Calu3 (cell line): ENCODE data around the gene ZNF511. TPM values are rescaled to one million over a fixed set of nuclear protein-coding genes. Genes with fewer than 3 reads are reported as not detected.

Source experiments
- BruUV-seq: library from RNA; stranded (reverse); fragments of 400-500 nt; replicated peaks from 2 replicates; lab custom pipeline; 2021; lab: Mats Ljungman, UMichigan
- CTCF ChIA-PET: fragments of 300-600 bp; sonication (Branson Sonifier 250); formaldehyde crosslinking; loops from one replicate; lab custom pipeline; 2022; ENCODE audit warnings: antibody characterized with exemption; lab: Charles Lee
- DNase-seq: peaks from one replicate; pipeline ENCODE4 v3.0.0; 2022
- H3K27ac Mint-ChIP-seq: one replicate; pipeline ENCODE4 v1.8.0; 2022; ENCODE audit warnings: mixed read lengths; ENCODE audit not compliant: unreplicated experiment
- H3K27me3 Mint-ChIP-seq: one replicate; pipeline ENCODE4 v1.8.0; 2022; ENCODE audit warnings: mixed read lengths; ENCODE audit not compliant: unreplicated experiment
- H3K36me3 Mint-ChIP-seq: one replicate; pipeline ENCODE4 v1.8.0; 2022; ENCODE audit warnings: mild to moderate bottlenecking, moderate library complexity, mixed read lengths; ENCODE audit not compliant: insufficient read depth, unreplicated experiment
- H3K4me1 Mint-ChIP-seq: one replicate; pipeline ENCODE4 v1.8.0; 2022; ENCODE audit warnings: mild to moderate bottlenecking, low read depth, mixed read lengths; ENCODE audit not compliant: unreplicated experiment
- H3K4me3 Mint-ChIP-seq: one replicate; pipeline ENCODE4 v1.8.0; 2022; ENCODE audit warnings: mild to moderate bottlenecking, low read depth, moderate library complexity, mixed read lengths; ENCODE audit not compliant: unreplicated experiment
- H3K9me3 Mint-ChIP-seq: one replicate; pipeline ENCODE4 v1.8.0; 2022; ENCODE audit warnings: low read depth, mixed read lengths; ENCODE audit not compliant: unreplicated experiment
- CTCF ChIP-seq: fragments of 200-600 bp; IDR thresholded peaks from one replicate; pipeline ENCODE4 v1.8.0; 2022; ENCODE audit warnings: antibody characterized with exemption; ENCODE audit not compliant: unreplicated experiment
- intact Hi-C: fragments of 100-400 bp; cut with micrococcal nuclease; formaldehyde crosslinking; loops from one replicate; pipeline ENCODE4 v1.10.0; 2022; ENCODE audit not compliant: unreplicated experiment
- total RNA-seq: library from RNA; stranded (reverse); gene quantifications from 2 replicates; pipeline ENCODE4 v1.2.3, GENCODE V29; 2022

The ZNF511 gene
- total RNA-seq, 1 experiment from 2014 or later = 24.0 TPM

- Mint-ChIP-seq H3K27ac (no peak overlapping the region), H3K27me3 (no peaks in the 10 kb centered on the region), H3K36me3 (no peaks in the 10 kb centered on the region), H3K9me3 (no peaks in the 10 kb centered on the region), H3K4me1 (no peaks in the 10 kb centered on the region), H3K4me3 (no peak overlapping the region)
- intact Hi-C loops = no loop called here
- BruUV-seq = no TSS peak
- CTCF ChIA-PET = no interaction called here
- no peak for DNase-seq
- TF ChIP-seq CTCF = no peak
These were observed 45.4 kb downstream of the ZNF511 start for GRCh38 chr10:133353988-133354605.

- CTCF ChIA-PET = no interaction called here
These were observed 46.0 kb downstream of the ZNF511 start for GRCh38 chr10:133354672-133355240.

DNA sequence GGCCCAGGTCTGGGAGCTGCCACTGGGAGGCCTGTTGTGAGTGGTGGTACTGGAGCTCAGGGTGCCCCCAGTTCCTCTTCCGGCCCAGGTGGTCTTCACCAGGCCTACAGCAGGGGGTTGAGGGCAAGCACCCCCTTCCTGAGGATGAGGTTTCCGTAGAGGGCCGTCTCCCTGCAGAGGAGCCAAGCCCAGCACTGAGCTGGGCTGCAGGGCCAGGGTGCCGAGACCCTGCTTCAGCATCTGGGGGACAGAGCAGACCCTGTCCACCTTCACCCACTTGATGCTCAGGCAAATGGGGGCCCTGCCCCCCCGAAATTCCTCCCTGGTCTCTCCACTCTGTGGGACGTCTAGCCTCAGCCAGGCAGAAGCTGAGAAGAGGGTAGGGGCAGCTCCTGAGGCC, 46.6 kb downstream of the ZNF511 start:
- H3K4me1 Mint-ChIP-seq = no peaks in the 10 kb centered on the region
- H3K4me3 Mint-ChIP-seq = no peak overlapping the region
- CTCF ChIA-PET = no interaction called here
- H3K36me3 Mint-ChIP-seq = no peaks in the 10 kb centered on the region
- no peak for TF ChIP-seq CTCF
- no peaks in the 10 kb centered on the region for H3K9me3 Mint-ChIP-seq
- BruUV-seq = no TSS peak
- intact Hi-C loops = no loop called here
- no peak for DNase-seq
- H3K27me3 Mint-ChIP-seq = no peaks in the 10 kb centered on the region
- no peak overlapping the region for H3K27ac Mint-ChIP-seq

More at GRCh38 chr10:133354672-133355240, 46.0 kb downstream of the ZNF511 start:
- BruUV-seq = no TSS peak
- Mint-ChIP-seq H3K27me3 (no peaks in the 10 kb centered on the region), H3K36me3 (no peaks in the 10 kb centered on the region), H3K9me3 (no peaks in the 10 kb centered on the region), H3K27ac (no peak overlapping the region), H3K4me3 (no peak overlapping the region), H3K4me1 (no peaks in the 10 kb centered on the region)
- intact Hi-C loops = no loop called here
- no peak for DNase-seq
- no peak for TF ChIP-seq CTCF

GRCh38 chr10:133355991-133356390, 47.3 kb downstream of the ZNF511 start:
- Mint-ChIP-seq H3K27me3 (no peaks in the 10 kb centered on the region), H3K4me3 (no peak overlapping the region), H3K9me3 (no peaks in the 10 kb centered on the region), H3K4me1 (no peaks in the 10 kb centered on the region), H3K27ac (no peak overlapping the region), H3K36me3 (no peaks in the 10 kb centered on the region)
- TF ChIP-seq CTCF = no peak
- BruUV-seq = no TSS peak
- DNase-seq = no peak
- CTCF ChIA-PET = no interaction called here
- intact Hi-C loops = no loop called here
